T-helper 22 cell (primary cell): ENCODE results near the gene PTPN22.
A peak's percentile ranks its signal among the peaks of the same experiment; 100 is the strongest.
"Not testable (repeated sequence)": the region's sequence is repeated elsewhere in the genome, so short reads cannot be mapped to it uniquely, and the experiment has no call there.

Experiments
- DNase-seq: peaks from one replicate; pipeline ENCODE4 v3.0.0-alpha.2; 2020; ENCODE audit warnings: low read depth

PTPN22 gene

GRCh38 chr1:113852694-113853093 is 18.8 kb downstream of the PTPN22 start:
- not testable (repeated sequence) for DNase-seq

GRCh38 chr1:113850127-113850796 is 21.2 kb downstream of the PTPN22 start:
- DNase-seq: no peak

- no peak for DNase-seq
Measured at GRCh38 chr1:113849072-113849471, 22.4 kb downstream of the PTPN22 start.

- DNase-seq: no peak
Measured at GRCh38 chr1:113846391-113847035, 25.0 kb downstream of the PTPN22 start.

GRCh38 chr1:113836534-113836933 is 35.0 kb downstream of the PTPN22 start:
- DNase-seq: no peak

- no peak for DNase-seq
Measured at GRCh38 chr1:113835686-113836290, 35.7 kb downstream of the PTPN22 start.

DNA sequence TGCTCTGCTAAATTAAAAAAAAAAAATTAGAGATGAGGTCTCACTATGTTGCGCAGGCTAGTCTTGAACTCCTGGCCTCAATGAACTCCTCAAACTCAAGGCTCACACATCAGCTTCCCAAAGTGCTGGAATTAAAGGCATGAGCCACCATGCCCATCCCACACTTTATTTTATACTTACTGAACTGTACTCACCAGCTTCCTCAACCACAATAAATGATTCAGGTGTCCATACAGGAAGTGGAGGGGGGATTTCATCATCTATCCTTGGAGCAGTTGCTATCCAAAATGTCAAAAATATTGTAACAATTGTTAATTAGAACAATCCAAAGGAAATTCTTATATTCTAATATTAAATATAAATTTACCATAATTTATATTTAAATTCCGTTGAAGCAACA is 36.8 kb downstream of the PTPN22 start:
- DNase-seq: no peak

DNA sequence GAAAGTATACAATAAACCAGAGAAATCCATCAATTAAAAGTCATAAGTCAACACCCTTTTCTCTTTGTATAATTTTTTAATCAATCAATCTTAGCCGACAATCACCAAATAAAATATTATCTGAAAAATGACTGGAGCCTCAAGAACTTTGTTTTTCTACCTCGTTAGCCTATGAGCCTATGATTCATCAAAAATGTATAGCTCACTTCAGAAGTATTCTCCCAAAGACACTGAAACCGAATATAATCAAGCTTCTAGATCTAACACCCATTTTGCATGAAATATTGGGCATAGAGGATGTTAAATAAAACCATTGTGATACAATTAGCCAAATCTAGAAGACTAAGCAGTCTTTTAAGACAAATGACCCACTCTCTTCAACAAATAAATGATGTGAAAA is 41.5 kb downstream of the PTPN22 start:
- no peak for DNase-seq

DNA sequence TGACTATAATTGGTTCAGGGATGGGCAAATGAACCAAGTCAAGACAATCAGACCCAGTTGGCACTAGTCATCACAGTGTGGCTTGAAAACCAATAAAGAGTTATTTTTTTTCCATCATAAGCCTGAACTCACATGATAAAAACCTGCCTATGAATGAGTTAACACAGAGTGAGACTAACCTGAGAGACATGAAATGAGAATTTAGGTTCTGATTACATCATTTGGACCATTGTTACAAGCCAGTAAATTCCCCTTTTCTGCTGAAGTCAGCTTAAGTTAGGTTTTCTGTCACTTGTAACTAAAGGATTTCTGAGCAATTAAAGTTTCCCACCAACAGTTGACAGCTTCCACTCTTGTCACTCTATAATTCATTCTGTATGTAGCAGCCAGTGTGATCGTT is 49.6 kb downstream of the PTPN22 start:
- DNase-seq: no peak

DNA sequence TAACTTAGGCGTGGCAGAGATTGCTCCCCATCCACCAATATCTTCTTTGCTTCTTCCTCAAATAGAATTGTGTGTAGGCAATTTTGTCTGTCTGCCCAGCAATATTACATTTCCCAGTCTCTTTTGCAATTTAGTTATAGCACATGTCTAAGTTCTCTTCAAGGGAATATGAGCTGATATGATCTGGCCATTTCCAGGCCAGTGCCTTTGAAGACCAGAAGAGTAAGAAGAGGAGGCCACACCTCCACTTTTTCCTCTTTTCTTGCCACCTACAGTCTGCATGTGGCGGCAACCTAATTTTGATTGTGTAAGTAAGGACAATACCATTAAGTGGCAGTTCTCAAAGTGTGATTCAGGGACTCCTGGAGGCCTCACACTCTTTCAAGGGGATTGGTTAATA is 52.9 kb downstream of the PTPN22 start:
- DNase-seq: no peak

GRCh38 chr1:113813218-113813617 is 58.3 kb downstream of the PTPN22 start:
- no peak for DNase-seq

GRCh38 chr1:113812661-113813135 is 58.8 kb downstream of the PTPN22 start:
- no peak for DNase-seq

DNA sequence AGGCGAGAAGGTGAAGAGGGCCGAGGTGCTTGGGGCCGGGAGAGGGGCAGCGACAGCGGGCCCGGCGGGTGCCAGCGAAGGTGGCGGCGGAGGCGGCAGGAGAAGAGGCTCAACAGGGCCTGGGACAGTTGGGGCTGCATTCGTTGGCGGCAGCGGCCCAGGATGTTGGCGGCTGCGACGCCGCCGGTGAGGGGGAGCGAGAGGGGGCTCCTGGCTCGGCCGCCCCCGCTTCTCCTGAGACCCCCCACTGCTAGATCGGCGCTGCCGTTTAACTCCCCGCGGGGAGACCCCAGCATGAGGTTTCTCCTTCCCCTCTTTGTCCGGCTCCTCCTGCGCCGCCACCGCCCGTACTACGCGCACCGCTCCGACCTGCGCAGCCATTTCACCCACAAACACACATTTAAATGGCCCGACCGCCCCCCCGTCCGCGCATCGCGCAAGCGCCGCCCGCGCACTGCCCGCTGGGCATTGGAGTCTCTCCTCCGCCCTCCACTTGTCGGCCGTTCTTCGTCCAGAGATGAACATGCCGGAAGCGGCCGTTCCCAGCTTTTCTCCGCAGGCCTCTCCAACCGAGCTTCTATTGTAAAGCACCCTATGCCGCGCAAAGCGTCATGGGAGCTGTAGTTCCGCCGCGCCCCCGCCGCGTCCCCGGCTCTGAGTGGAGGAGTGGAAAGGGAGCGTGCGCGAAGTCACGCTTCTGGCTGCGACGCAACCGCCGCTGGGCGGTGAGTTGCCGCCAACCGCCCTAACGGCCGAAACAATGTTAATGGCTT is 59.4 kb downstream of the PTPN22 start, which contains the start of gene RSBN1:
TSS of gene RSBN1 (minus strand) at position 589 of the 773 bp plus-strand sequence. CDS start at position 525, 64 bp downstream.
- peak; percentile 99 for DNase-seq

GRCh38 chr1:113811156-113811887 is 60.2 kb downstream of the PTPN22 start:
- DNase-seq: no peak

DNA sequence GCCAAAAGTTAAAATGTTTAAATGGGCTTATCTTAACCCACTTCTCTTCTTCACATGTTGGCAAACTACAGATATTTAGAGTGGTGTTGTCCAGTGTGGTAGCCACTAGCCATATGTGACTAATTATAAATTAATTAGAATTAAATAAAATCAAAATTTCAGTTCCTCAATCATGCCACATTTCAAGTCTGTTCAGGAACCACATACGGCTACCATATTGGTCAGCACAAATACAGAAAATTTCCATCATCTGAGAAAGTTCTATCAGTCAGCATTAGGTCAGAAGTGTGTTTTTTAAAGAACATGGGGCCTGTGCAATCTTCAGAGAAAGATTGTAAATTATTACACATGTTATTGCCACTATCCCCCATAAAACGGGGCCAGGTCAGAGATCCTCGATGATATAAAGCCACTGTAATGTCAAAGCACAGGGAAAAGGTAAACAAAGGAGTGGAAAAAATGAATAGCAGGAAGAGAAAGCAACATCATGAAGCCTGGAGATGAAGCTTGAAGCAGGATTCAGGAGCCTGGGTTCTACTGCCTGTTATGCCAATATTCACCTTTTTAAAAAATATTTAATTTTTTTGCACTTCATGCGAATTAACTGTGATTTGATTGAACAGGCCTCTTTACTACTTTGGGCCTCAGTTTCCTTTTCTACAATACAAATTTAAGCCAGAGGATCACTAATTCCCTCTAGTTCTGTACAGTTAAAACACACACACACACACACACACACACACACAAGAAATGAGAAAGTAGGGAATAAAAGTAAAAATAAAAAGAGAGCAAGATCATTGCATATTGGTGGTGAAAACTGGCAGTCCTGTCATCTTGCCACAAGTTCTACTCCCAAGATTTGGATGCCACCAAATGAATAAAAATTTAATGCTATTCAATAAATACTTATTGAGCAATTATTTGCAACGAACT is 61.6 kb downstream of the PTPN22 start:
- no peak for DNase-seq

- no peak for DNase-seq
Measured at GRCh38 chr1:113808450-113809195, 62.9 kb downstream of the PTPN22 start.

DNA sequence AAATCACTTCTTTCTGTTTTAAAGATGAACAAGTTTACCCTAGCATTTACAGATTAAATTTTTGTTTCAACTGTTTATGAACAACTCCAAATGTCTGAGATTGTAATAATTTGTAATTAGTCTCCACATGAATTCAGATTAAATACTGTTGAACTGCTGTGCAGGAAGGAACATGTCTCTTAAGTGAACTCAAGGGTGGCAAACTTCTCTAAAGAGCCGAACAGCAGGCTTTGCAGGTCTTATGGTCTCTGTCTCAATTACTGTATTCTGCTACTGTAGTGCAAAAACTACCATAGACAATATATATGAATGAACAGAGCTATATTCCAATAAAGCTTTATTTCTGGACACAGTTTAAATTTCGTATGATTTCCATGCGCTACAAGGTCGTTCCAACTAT is 65.9 kb downstream of the PTPN22 start:
- DNase-seq: no peak

DNA sequence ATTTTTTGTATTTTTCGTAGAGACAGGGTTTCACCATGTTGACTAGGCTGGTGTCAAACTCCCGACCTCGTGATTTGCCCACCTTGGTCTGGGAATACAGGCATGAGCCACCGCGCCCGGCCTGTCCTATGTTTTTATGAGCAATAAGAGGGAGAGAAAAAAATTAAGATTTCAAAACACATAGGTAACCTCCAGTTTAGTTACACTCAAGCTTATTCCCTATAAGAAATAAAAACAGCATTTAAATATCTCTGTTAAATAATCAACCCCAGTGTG is 66.3 kb downstream of the PTPN22 start:
- no peak for DNase-seq

DNA sequence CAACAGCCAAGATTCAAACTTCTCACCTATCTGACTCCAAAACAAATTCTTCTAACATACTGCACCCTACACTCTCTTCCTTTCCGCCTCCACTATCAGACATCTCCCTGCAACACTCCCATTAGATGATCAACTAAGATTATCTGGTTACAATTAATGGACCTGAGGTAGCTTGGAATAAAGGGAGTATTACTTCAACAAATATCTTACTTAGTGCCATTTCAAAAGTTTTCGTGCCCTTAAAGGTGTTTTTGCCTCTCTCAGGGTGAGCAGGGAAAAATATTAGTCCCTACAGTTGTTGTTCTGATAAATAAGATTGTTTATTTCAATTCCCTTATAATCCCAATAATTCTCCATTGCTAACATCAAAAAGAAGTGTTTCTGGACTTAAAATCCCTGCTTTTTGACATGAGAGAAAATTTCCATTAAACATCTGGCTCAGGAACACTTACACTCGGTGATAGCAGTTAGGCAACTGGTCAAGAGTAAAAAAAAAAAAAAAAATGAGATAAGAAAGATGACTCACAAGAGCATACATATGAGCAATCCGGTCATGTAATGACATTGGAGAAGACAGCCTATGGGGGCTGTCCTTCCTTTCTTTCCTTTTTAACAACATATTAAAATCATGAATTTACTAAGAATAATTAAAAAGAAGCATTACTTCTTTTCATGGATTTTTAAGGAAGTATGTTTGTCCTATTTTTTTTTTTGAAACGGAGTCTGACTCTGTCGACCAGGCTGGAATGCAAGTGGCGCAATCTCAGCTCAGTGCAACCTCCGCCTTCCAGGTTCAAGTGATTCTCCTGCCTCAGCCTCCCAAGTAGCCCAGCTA is 66.9 kb downstream of the PTPN22 start:
- no peak for DNase-seq
